ENCODE measurements around the gene C12orf56.

DNA sequence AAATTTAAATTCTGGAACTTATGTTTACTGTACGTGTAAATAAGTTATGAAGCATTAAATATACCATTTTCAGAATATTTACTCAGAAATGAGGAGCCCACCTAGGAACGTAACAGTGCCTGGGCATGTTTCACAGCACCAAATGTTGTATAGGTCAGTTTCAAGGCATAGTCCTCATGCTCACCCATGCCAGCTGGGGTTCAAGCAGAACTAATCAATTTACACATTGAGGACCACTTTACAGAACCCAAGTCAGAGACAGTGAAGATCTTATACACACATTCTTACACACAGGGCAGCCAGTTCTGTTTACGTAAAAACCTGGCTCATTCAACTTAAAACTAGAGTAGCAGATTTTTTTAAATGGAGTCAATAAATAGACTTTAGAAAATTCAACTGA is 170.5 kb downstream of the C12orf56 start:
- TF ChIP-seq, protein P1, sequence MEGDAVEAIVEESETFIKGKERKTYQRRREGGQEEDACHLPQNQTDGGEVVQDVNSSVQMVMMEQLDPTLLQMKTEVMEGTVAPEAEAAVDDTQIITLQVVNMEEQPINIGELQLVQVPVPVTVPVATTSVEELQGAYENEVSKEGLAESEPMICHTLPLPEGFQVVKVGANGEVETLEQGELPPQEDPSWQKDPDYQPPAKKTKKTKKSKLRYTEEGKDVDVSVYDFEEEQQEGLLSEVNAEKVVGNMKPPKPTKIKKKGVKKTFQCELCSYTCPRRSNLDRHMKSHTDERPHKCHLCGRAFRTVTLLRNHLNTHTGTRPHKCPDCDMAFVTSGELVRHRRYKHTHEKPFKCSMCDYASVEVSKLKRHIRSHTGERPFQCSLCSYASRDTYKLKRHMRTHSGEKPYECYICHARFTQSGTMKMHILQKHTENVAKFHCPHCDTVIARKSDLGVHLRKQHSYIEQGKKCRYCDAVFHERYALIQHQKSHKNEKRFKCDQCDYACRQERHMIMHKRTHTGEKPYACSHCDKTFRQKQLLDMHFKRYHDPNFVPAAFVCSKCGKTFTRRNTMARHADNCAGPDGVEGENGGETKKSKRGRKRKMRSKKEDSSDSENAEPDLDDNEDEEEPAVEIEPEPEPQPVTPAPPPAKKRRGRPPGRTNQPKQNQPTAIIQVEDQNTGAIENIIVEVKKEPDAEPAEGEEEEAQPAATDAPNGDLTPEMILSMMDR (IDR thresholded peaks at IDR 0.05): no peak
- TF ChIP-seq ESRRA (IDR thresholded peaks at IDR 0.05; ENCODE audit: borderline replicate concordance, low read length) (no peak), KDM1A (IDR thresholded peaks at IDR 0.05; ENCODE audit: low read depth) (no peak), PHF8 (IDR thresholded peaks at IDR 0.05; ENCODE audit: borderline replicate concordance, low read depth) (no peak), POLR2A (IDR thresholded peaks at IDR 0.05; ENCODE audit: low read length) (no peak)

All from A549 (cell line).